Activated gamma-delta T cell (primary cell): Measurements from ENCODE around the gene ABHD10.

Source experiments
- DNase-seq: peaks from one replicate; lab custom pipeline; 2025; lab: John Stamatoyannopoulos, UW

Gene ABHD10

GRCh38 chr3:112000966-112001365, 22.1 kb downstream of the ABHD10 start:
- DNase-seq, result no peak

GRCh38 chr3:112001526-112001925, 22.7 kb downstream of the ABHD10 start:
- no peak for DNase-seq

- DNase-seq, result no peak
Measured at GRCh38 chr3:112002096-112002971, 23.5 kb downstream of the ABHD10 start.

- DNase-seq, result no peak
Measured at GRCh38 chr3:112003321-112004080, 24.7 kb downstream of the ABHD10 start.

- no peak for DNase-seq
Measured at GRCh38 chr3:112004187-112004586, 25.4 kb downstream of the ABHD10 start.

- no peak for DNase-seq
Measured at GRCh38 chr3:112004669-112005068, 25.8 kb downstream of the ABHD10 start.

GRCh38 chr3:112005091-112005672, 26.4 kb downstream of the ABHD10 start:
- DNase-seq, result no peak

- no peak for DNase-seq
Measured at GRCh38 chr3:112007633-112008032, 28.8 kb downstream of the ABHD10 start.

- no peak for DNase-seq
Measured at GRCh38 chr3:112009670-112010069, 30.8 kb downstream of the ABHD10 start.

- no peak for DNase-seq
Measured at GRCh38 chr3:112010636-112011035, 31.8 kb downstream of the ABHD10 start.

- no peak for DNase-seq
Measured at GRCh38 chr3:112011376-112011940, 32.6 kb downstream of the ABHD10 start.

GRCh38 chr3:112012205-112012992, 33.6 kb downstream of the ABHD10 start:
- no peak for DNase-seq

GRCh38 chr3:112013058-112013783, 34.4 kb downstream of the ABHD10 start:
- DNase-seq, result no peak

GRCh38 chr3:112013784-112014143, 34.9 kb downstream of the ABHD10 start:
- no peak for DNase-seq

GRCh38 chr3:112017091-112017490, 38.3 kb downstream of the ABHD10 start:
- no peak for DNase-seq

- DNase-seq, result no peak
Measured at GRCh38 chr3:112018712-112019111, 39.9 kb downstream of the ABHD10 start.

- DNase-seq, result no peak
Measured at GRCh38 chr3:112019716-112020115, 40.9 kb downstream of the ABHD10 start.

GRCh38 chr3:112020674-112021085, 41.9 kb downstream of the ABHD10 start:
- DNase-seq, result no peak

GRCh38 chr3:112027142-112027541, 48.3 kb downstream of the ABHD10 start:
- no peak for DNase-seq

GRCh38 chr3:112027826-112028225, 49.0 kb downstream of the ABHD10 start:
- no peak for DNase-seq

GRCh38 chr3:112030901-112031300, 52.1 kb downstream of the ABHD10 start:
- no peak for DNase-seq
